BLaER1 treated with 17β-estradiol and CSF1 and Interleukin-3, amounts not matched to agents 10 nM and 100 nM (cell line): ENCODE measurements around the gene MAD1L1.
A peak's percentile ranks its signal among the peaks of the same experiment; 100 is the strongest.

Experiments used
- H3K27ac ChIP-seq, 11 experiments: shearing (Covaris generic); formaldehyde crosslinking; 2 replicates each; pipeline ENCODE4 v1.8.1; 2022
- H3K27me3 ChIP-seq, 11 experiments: shearing (Covaris generic); formaldehyde crosslinking; 2 replicates each; pipeline ENCODE4 v1.8.1; 2022
- H3K36me3 ChIP-seq, 11 experiments: shearing (Covaris generic); formaldehyde crosslinking; 2 replicates each; pipeline ENCODE4 v1.8.1; 2022
- H3K4me1 ChIP-seq, 10 experiments: shearing (Covaris generic); formaldehyde crosslinking; 2 replicates each; pipeline ENCODE4 v1.8.1; 2022
- H3K4me2 ChIP-seq, 11 experiments: shearing (Covaris generic); formaldehyde crosslinking; 2 replicates each; pipeline ENCODE4 v1.8.1; 2022
- H3K4me3 ChIP-seq, 10 experiments: shearing (Covaris generic); formaldehyde crosslinking; 2 replicates each; pipeline ENCODE4 v1.8.1; 2022
- H3K9ac ChIP-seq, 11 experiments: shearing (Covaris generic); formaldehyde crosslinking; 2 replicates each; pipeline ENCODE4 v1.8.1; 2022
- H3K9me3 ChIP-seq, 11 experiments: shearing (Covaris generic); formaldehyde crosslinking; replicated peaks in 1 of 11; 2 replicates each; pipeline ENCODE4 v1.8.1; 2022
- H4K20me1 ChIP-seq, 11 experiments: shearing (Covaris generic); formaldehyde crosslinking; 2 replicates each; pipeline ENCODE4 v1.8.1; 2022
- Cebpa-rat ChIP-seq, 11 experiments: shearing (Covaris generic); IDR thresholded peaks; 2 replicates each; pipeline ENCODE4 v1.8.1; 2022

Gene MAD1L1

GRCh38 chr7:2012044-2012900, 220.5 kb downstream of the MAD1L1 start:
- H3K27me3 ChIP-seq = peaks cover 0 to 54% (median 20%) of the 10 kb centered on the region in 11 experiments; a peak in 21 of 22 replicates
- peaks cover 94 to 100% (median 100%) of the 10 kb centered on the region in 11 experiments for H4K20me1 ChIP-seq
- H3K27ac ChIP-seq = no peak overlapping the region
- no peaks in the 10 kb centered on the region for H3K9me3 ChIP-seq
- TF ChIP-seq Cebpa-rat (IDR thresholded peaks at IDR 0.05) = no peak
- peaks cover 8 to 54% (median 37%) of the 10 kb centered on the region in 11 experiments; a peak in 20 of 22 replicates for H3K36me3 ChIP-seq
- no peak overlapping the region for H3K4me3 ChIP-seq
- H3K9ac ChIP-seq = 0 out of 22 replicates have a peak overlapping the region, but pooled peaks of 2 of the 11 experiments have one; percentile 2 to 20
- peak overlapping the region in 9 of 11 experiments; percentile 5 to 93 (median 86); a peak in 16 of 22 replicates for H3K4me2 ChIP-seq
- peaks cover 35 to 77% (median 66%) of the 10 kb centered on the region in 10 experiments for H3K4me1 ChIP-seq

DNA sequence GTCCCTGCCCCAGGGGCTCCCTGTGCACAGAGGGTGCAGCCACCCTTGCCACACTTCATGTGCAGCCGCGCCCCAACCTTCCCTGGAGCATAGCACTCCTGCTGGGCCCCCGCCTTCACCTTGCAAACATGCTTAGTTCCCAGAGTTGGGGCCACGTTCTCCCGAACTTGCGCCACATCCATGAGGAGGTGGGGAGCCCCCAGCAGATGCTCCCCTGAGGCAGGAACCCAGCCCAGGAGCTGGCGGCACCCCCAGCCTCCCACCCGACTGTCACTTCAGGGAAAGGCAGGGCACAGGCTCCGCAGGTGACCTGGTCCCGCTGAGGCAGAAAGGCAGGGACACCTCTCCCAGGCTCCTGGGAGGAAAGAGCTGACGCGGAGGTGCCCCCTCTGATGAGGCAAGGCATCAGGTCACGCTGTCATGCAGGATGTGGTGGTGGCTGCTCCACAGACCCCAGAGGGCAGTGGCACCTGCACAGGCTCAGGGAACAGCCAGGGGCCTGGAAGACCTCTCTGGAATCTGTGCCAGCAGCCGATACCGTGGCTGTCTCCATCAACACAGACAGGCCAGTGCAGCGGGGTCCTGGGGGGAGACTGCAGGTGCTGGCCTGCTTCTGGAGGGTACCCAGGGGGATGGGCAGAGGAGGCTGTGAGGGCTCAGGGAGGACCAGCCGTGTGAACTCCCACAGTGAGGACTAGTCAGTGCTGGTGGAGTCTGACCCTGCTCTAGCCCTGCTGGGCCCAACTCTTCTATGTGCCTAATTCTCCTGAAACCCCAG, 221.3 kb downstream of the MAD1L1 start:
- H3K9ac ChIP-seq = no peak overlapping the region
- peaks cover 99 to 100% (median 100%) of the 10 kb centered on the region in 11 experiments for H4K20me1 ChIP-seq
- H3K4me2 ChIP-seq = peak overlapping the region in 9 of 11 experiments; percentile 5 to 93 (median 86); a peak in 16 of 22 replicates
- no peaks in the 10 kb centered on the region for H3K9me3 ChIP-seq
- H3K27ac ChIP-seq = no peak overlapping the region
- H3K27me3 ChIP-seq = peaks cover 0 to 62% (median 20%) of the 10 kb centered on the region in 11 experiments; a peak in 21 of 22 replicates
- no peak overlapping the region for H3K4me3 ChIP-seq
- H3K36me3 ChIP-seq = peaks cover 4 to 49% (median 31%) of the 10 kb centered on the region in 11 experiments; a peak in 20 of 22 replicates
- no peak for TF ChIP-seq Cebpa-rat (IDR thresholded peaks at IDR 0.05)
- peaks cover 43 to 85% (median 74%) of the 10 kb centered on the region in 10 experiments for H3K4me1 ChIP-seq

- no peak overlapping the region for H3K27ac ChIP-seq
These were observed 222.0 kb downstream of the MAD1L1 start for GRCh38 chr7:2010551-2011265.

GRCh38 chr7:2010101-2010500, 222.6 kb downstream of the MAD1L1 start:
- Histone ChIP-seq H3K4me3 (no peak overlapping the region), H3K4me2 (peak overlapping the region; percentile 60 to 93 (median 87); a peak in 21 of 22 replicates), H4K20me1 (peaks cover 99 to 100% (median 100%) of the 10 kb centered on the region in 11 experiments), H3K27me3 (peaks cover 0 to 72% (median 20%) of the 10 kb centered on the region in 11 experiments; a peak in 21 of 22 replicates), H3K9ac (peak overlapping the region in 1 of 11 experiments; percentile 38; a peak in 1 of 22 replicates), H3K4me1 (peaks cover 45 to 91% (median 88%) of the 10 kb centered on the region in 10 experiments), H3K9me3 (no peaks in the 10 kb centered on the region), H3K36me3 (peaks cover 0 to 44% (median 27%) of the 10 kb centered on the region in 11 experiments; a peak in 18 of 22 replicates), H3K27ac (no peak overlapping the region)
- TF ChIP-seq Cebpa-rat (IDR thresholded peaks at IDR 0.05) = no peak

More at GRCh38 chr7:2010551-2011265, 222.0 kb downstream of the MAD1L1 start:
- Histone ChIP-seq H3K9ac (no peak overlapping the region), H3K4me2 (peak overlapping the region; percentile 60 to 93 (median 87); a peak in 21 of 22 replicates), H3K9me3 (no peaks in the 10 kb centered on the region), H3K4me1 (peaks cover 45 to 89% (median 82%) of the 10 kb centered on the region in 10 experiments), H3K36me3 (peaks cover 0 to 42% (median 27%) of the 10 kb centered on the region in 11 experiments; a peak in 18 of 22 replicates), H4K20me1 (peaks cover 99 to 100% (median 100%) of the 10 kb centered on the region in 11 experiments), H3K4me3 (no peak overlapping the region), H3K27me3 (peaks cover 0 to 69% (median 20%) of the 10 kb centered on the region in 11 experiments; a peak in 21 of 22 replicates)
- TF ChIP-seq Cebpa-rat (IDR thresholded peaks at IDR 0.05) = no peak

GRCh38 chr7:2009541-2010001, 223.2 kb downstream of the MAD1L1 start:
- peaks cover 98 to 100% (median 100%) of the 10 kb centered on the region in 11 experiments for H4K20me1 ChIP-seq
- no peak overlapping the region; a peak in 2 of 20 replicates for H3K4me3 ChIP-seq
- H3K4me1 ChIP-seq = peaks cover 45 to 97% (median 93%) of the 10 kb centered on the region in 10 experiments
- no peak overlapping the region for H3K27ac ChIP-seq
- peaks cover 0 to 75% (median 20%) of the 10 kb centered on the region in 11 experiments; a peak in 21 of 22 replicates for H3K27me3 ChIP-seq
- peak overlapping the region; percentile 60 to 93 (median 87); a peak in 21 of 22 replicates for H3K4me2 ChIP-seq
- no peak for TF ChIP-seq Cebpa-rat (IDR thresholded peaks at IDR 0.05)
- peak overlapping the region in 3 of 11 experiments; percentile 15 to 38 (median 37); a peak in 2 of 22 replicates for H3K9ac ChIP-seq
- H3K36me3 ChIP-seq = peaks cover 2 to 46% (median 28%) of the 10 kb centered on the region in 11 experiments; a peak in 19 of 22 replicates
- no peaks in the 10 kb centered on the region for H3K9me3 ChIP-seq

DNA sequence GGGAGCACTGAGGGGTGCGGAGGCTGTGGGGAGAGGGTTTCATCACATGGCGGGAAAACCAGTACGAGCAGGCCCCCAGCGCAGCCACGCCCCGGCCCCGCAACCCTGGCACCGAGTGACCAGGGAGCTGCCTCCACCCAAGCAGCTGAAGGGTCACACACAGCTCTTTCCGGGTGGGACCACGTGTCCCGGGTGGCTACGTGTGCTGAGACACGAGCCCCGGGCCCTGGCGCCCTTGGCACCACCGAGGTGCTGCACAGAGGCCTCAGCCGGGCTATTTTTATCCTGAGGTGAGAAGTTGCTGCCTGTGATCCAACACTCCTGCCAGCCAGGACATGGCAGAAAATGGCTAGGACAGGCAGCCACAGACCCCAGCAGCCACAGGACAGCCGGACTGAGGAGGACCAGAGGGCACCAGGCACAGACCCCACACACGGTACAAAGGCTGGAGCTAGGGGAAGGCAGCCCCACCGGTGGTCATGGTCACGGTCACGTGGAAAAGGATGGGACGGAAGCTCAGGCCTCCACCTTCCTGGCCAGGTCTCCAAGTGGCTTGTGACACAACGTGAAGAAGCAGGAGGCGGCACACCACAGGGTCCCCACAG, 223.7 kb downstream of the MAD1L1 start:
- H3K4me1 ChIP-seq = peaks cover 45 to 100% (median 98%) of the 10 kb centered on the region in 10 experiments
- no peak overlapping the region; a peak in 2 of 20 replicates for H3K4me3 ChIP-seq
- no peaks in the 10 kb centered on the region for H3K9me3 ChIP-seq
- peak overlapping the region; percentile 60 to 93 (median 87) for H3K4me2 ChIP-seq
- H3K27me3 ChIP-seq = peaks cover 0 to 75% (median 20%) of the 10 kb centered on the region in 11 experiments; a peak in 21 of 22 replicates
- no peak for TF ChIP-seq Cebpa-rat (IDR thresholded peaks at IDR 0.05)
- peak overlapping the region in 2 of 11 experiments; percentile 23 to 34; a peak in 3 of 22 replicates for H3K27ac ChIP-seq
- H4K20me1 ChIP-seq = peaks cover 98 to 100% (median 100%) of the 10 kb centered on the region in 11 experiments
- peak overlapping the region in 3 of 11 experiments; percentile 15 to 38 (median 37); a peak in 2 of 22 replicates for H3K9ac ChIP-seq
- peaks cover 8 to 46% (median 28%) of the 10 kb centered on the region in 11 experiments; a peak in 19 of 22 replicates for H3K36me3 ChIP-seq
